ENCODE measurements around the gene ADAMTS2. TPM values are rescaled to one million over a fixed set of nuclear protein-coding genes. Genes with fewer than 3 reads are reported as not detected.

Gene ADAMTS2
- total RNA-seq, 6 experiments from 2014 or later: 31.5 to 38.4 (median 34.1) TPM

- no peak overlapping the region for H3K27ac Mint-ChIP-seq
- peaks cover 17% of the 10 kb centered on the region for H3K27me3 Mint-ChIP-seq (ENCODE audit: insufficient read depth)
- peaks cover 23% of the 10 kb centered on the region for H3K36me3 Mint-ChIP-seq (ENCODE audit: low read depth)
- TF ChIP-seq CTCF (IDR thresholded peaks at IDR 0.05): no peak
- no peak overlapping the region for H3K4me3 Mint-ChIP-seq
- H3K4me1 Mint-ChIP-seq (ENCODE audit: low read depth): no peaks in the 10 kb centered on the region
- H3K9me3 Mint-ChIP-seq: no peaks in the 10 kb centered on the region
- no peak for DNase-seq
These were observed 192.9 kb downstream of the ADAMTS2 start for GRCh38 chr5:179152144-179152895.

GRCh38 chr5:179151286-179152118, 193.8 kb downstream of the ADAMTS2 start:
- peaks cover 17% of the 10 kb centered on the region for H3K27me3 Mint-ChIP-seq (ENCODE audit: insufficient read depth)
- no peak overlapping the region for H3K27ac Mint-ChIP-seq

GRCh38 chr5:179150011-179150410, 195.2 kb downstream of the ADAMTS2 start:
- Mint-ChIP-seq H3K4me1 (ENCODE audit: low read depth) (no peaks in the 10 kb centered on the region), H3K4me3 (no peak overlapping the region), H3K27me3 (ENCODE audit: insufficient read depth) (peaks cover 17% of the 10 kb centered on the region), H3K27ac (no peak overlapping the region), H3K36me3 (ENCODE audit: low read depth) (peaks cover 29% of the 10 kb centered on the region), H3K9me3 (no peaks in the 10 kb centered on the region)
- DNase-seq: no peak
- TF ChIP-seq CTCF (IDR thresholded peaks at IDR 0.05): no peak

More at GRCh38 chr5:179151286-179152118, 193.8 kb downstream of the ADAMTS2 start:
- Mint-ChIP-seq H3K4me3 (no peak overlapping the region), H3K36me3 (ENCODE audit: low read depth) (peaks cover 24% of the 10 kb centered on the region), H3K4me1 (ENCODE audit: low read depth) (no peaks in the 10 kb centered on the region), H3K9me3 (no peaks in the 10 kb centered on the region)
- no peak for DNase-seq
- no peak for TF ChIP-seq CTCF (IDR thresholded peaks at IDR 0.05)

GRCh38 chr5:179149278-179149677, 196.0 kb downstream of the ADAMTS2 start:
- H3K4me1 Mint-ChIP-seq (ENCODE audit: low read depth): no peaks in the 10 kb centered on the region

GRCh38 chr5:179148703-179149170, 196.5 kb downstream of the ADAMTS2 start:
- no peak overlapping the region for H3K4me3 Mint-ChIP-seq
- no peak for DNase-seq
- 0 out of 2 replicates have a peak, but pooled peaks cover under 1% of the 10 kb centered on the region for H3K4me1 Mint-ChIP-seq (ENCODE audit: low read depth)
- no peak overlapping the region for H3K27ac Mint-ChIP-seq
- no peak for TF ChIP-seq CTCF (IDR thresholded peaks at IDR 0.05)
- H3K27me3 Mint-ChIP-seq (ENCODE audit: insufficient read depth): peaks cover 17% of the 10 kb centered on the region
- H3K9me3 Mint-ChIP-seq: no peaks in the 10 kb centered on the region
- peaks cover 29% of the 10 kb centered on the region for H3K36me3 Mint-ChIP-seq (ENCODE audit: low read depth)

More at GRCh38 chr5:179149278-179149677, 196.0 kb downstream of the ADAMTS2 start:
- TF ChIP-seq CTCF (IDR thresholded peaks at IDR 0.05): no peak
- no peaks in the 10 kb centered on the region for H3K9me3 Mint-ChIP-seq
- no peak overlapping the region for H3K4me3 Mint-ChIP-seq
- no peak overlapping the region for H3K27ac Mint-ChIP-seq
- H3K27me3 Mint-ChIP-seq (ENCODE audit: insufficient read depth): peaks cover 17% of the 10 kb centered on the region
- DNase-seq: no peak
- peaks cover 29% of the 10 kb centered on the region for H3K36me3 Mint-ChIP-seq (ENCODE audit: low read depth)
